Measurements from ENCODE around the gene SORBS1. TPM values are rescaled to one million over a fixed set of nuclear protein-coding genes. Genes with fewer than 3 reads are reported as not detected.
A peak's percentile ranks its signal among the peaks of the same experiment; 100 is the strongest.

Gene SORBS1
- total and polyA plus RNA-seq, 2 of the 13 experiments (the other 11 are each of a cell fraction or from before 2014, with no cell fraction given): 16.8 to 39.8 TPM

DNA sequence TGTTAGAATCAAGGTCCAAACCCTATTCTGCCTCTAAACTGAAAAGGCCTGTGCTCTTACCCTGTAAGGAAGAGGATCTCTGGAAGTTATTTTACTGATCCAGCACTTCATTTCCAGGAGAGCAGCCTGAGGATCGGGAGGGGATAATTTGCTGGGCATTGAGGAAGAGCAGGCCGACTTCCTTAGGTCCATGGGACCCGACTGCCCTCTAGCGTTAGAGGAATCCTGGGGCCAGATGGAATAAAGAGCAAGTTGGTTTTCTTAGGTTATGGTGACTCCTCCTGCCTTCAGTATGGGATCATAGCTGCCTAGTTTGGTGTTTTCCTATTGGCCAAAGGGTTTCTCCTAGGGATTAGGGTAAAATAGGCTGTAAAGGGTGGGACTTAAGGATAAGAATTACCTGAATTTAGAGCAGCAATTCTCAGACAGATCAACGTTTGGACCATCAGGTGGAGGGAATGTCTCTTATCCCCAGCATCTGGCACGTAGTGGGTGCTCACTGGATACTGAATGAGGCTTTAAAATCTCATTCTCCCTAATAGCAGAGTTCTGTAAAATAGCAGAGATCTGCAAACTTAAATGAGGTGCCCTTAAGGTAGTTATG is 40.0 kb upstream of the SORBS1 start (continued):
- TF ChIP-seq ZBED4 (CRISPR knock-in tag; IDR thresholded peaks at IDR 0.05; ENCODE audit: borderline replicate concordance): peak; percentile 49; the same call in 1 of the 2 replicates
- TF ChIP-seq TMF1 (CRISPR knock-in tag; IDR thresholded peaks at IDR 0.05; ENCODE audit: low read depth): no peak
- 0 out of 2 replicates have a peak, but pooled peaks have one; percentile 46 for TF ChIP-seq ZNF501 (CRISPR knock-in tag; IDR thresholded peaks at IDR 0.05)
- TF ChIP-seq ZNF256 (CRISPR knock-in tag; conservative IDR thresholded peaks at IDR 0.05): no peak
- 0 out of 2 replicates have a peak, but pooled peaks have one; percentile 38 for TF ChIP-seq TFE3 (CRISPR knock-in tag; IDR thresholded peaks at IDR 0.05)
- TF ChIP-seq ZNF329 (CRISPR knock-in tag; IDR thresholded peaks at IDR 0.05; ENCODE audit: low read depth): no peak
- TF ChIP-seq MIER2 (CRISPR knock-in tag; IDR thresholded peaks at IDR 0.05): peak; percentile 47; the same call in 1 of the 2 replicates
- peak; percentile 49 for TF ChIP-seq HNF1B (CRISPR knock-in tag; IDR thresholded peaks at IDR 0.05)
- TF ChIP-seq, protein P1, sequence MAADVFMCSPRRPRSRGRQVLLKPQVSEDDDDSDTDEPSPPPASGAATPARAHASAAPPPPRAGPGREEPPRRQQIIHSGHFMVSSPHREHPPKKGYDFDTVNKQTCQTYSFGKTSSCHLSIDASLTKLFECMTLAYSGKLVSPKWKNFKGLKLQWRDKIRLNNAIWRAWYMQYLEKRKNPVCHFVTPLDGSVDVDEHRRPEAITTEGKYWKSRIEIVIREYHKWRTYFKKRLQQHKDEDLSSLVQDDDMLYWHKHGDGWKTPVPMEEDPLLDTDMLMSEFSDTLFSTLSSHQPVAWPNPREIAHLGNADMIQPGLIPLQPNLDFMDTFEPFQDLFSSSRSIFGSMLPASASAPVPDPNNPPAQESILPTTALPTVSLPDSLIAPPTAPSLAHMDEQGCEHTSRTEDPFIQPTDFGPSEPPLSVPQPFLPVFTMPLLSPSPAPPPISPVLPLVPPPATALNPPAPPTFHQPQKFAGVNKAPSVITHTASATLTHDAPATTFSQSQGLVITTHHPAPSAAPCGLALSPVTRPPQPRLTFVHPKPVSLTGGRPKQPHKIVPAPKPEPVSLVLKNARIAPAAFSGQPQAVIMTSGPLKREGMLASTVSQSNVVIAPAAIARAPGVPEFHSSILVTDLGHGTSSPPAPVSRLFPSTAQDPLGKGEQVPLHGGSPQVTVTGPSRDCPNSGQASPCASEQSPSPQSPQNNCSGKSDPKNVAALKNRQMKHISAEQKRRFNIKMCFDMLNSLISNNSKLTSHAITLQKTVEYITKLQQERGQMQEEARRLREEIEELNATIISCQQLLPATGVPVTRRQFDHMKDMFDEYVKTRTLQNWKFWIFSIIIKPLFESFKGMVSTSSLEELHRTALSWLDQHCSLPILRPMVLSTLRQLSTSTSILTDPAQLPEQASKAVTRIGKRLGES (CRISPR knock-in tag; IDR thresholded peaks at IDR 0.05; ENCODE audit: borderline replicate concordance): no peak
- TF ChIP-seq ZNF644 (CRISPR knock-in tag; IDR thresholded peaks at IDR 0.05; ENCODE audit: low read depth): no peak
- 0 out of 2 replicates have a peak, but pooled peaks have one; percentile 28 for TF ChIP-seq ZBTB7B (CRISPR knock-in tag; IDR thresholded peaks at IDR 0.05)
- TF ChIP-seq HOXA3 (CRISPR knock-in tag; IDR thresholded peaks at IDR 0.05): 0 out of 2 replicates have a peak, but pooled peaks have one; percentile 34
- TF ChIP-seq POLR2A (IDR thresholded peaks at IDR 0.05; ENCODE audit: insufficient read depth in 1 of 2, low read depth in 2 of 2, low read length in 2 of 2): no peak
- TF ChIP-seq HDAC2 (CRISPR knock-in tag; IDR thresholded peaks at IDR 0.05): peak; percentile 23; the same call in 1 of the 2 replicates
- no peak for TF ChIP-seq ZNF101 (CRISPR knock-in tag; IDR thresholded peaks at IDR 0.05; ENCODE audit: borderline replicate concordance, low read depth)
- 0 out of 2 replicates have a peak, but pooled peaks have one; percentile 45 for TF ChIP-seq ZSCAN9 (CRISPR knock-in tag; IDR thresholded peaks at IDR 0.05; ENCODE audit: borderline replicate concordance)
- TF ChIP-seq HOMEZ (CRISPR knock-in tag; IDR thresholded peaks at IDR 0.05; ENCODE audit: low read depth): 0 out of 2 replicates have a peak, but pooled peaks have one; percentile 29
- TF ChIP-seq SP140L (CRISPR knock-in tag; IDR thresholded peaks at IDR 0.05; ENCODE audit: borderline replicate concordance): no peak
- no peak for TF ChIP-seq TGIF2 (CRISPR knock-in tag; IDR thresholded peaks at IDR 0.05)
